Neutrophil (primary cell): Measurements from ENCODE around the gene DCC.

Experiments used
- H3K27ac ChIP-seq: fragments of 200-600 bp; sonication (generic); 2 replicates; pipeline ENCODE4 v1.5.1; 2016; ENCODE audit warnings: mild to moderate bottlenecking, moderate library complexity
- H3K27me3 ChIP-seq: fragments of 200-600 bp; sonication (generic); 2 replicates; pipeline ENCODE4 v1.6.0; 2016; ENCODE audit warnings: mild to moderate bottlenecking
- H3K36me3 ChIP-seq: fragments of 200-600 bp; sonication (generic); 2 replicates; pipeline ENCODE4 v1.5.1; 2017
- H3K4me1 ChIP-seq, 2 experiments: fragments of 200-600 bp in 1 of 2; sonication (generic) in 1 of 2; 1 replicate in 1 of 2; 2 replicates in 1 of 2; pipeline versions ENCODE4 v1.5.1 to v1.6.1; 2013 to 2016; ENCODE audit warnings: low read depth in 1 of 2, low read length in 1 of 2, mild to moderate bottlenecking in 1 of 2, moderate library complexity in 1 of 2; ENCODE audit not compliant: control insufficient read depth in 1 of 2, insufficient read depth in 1 of 2
- H3K4me3 ChIP-seq, 2 experiments: fragments of 200-600 bp in 1 of 2; sonication (generic) in 1 of 2; 1 replicate in 1 of 2; 2 replicates in 1 of 2; pipeline ENCODE4 v1.5.1; 2013 to 2016; ENCODE audit warnings: low read depth in 1 of 2, low read length in 1 of 2, mild to moderate bottlenecking in 1 of 2, moderate library complexity in 1 of 2
- H3K9me3 ChIP-seq: fragments of 200-600 bp; sonication (generic); 2 replicates; pipeline ENCODE4 v1.5.1; 2016
- TF ChIP-seq, protein P1 (sequence below): fragments of 200-600 bp; sonication (generic); IDR thresholded peaks from 2 replicates; pipeline ENCODE4 v1.5.1; 2016; ENCODE audit warnings: antibody characterized with exemption

DCC gene

DNA sequence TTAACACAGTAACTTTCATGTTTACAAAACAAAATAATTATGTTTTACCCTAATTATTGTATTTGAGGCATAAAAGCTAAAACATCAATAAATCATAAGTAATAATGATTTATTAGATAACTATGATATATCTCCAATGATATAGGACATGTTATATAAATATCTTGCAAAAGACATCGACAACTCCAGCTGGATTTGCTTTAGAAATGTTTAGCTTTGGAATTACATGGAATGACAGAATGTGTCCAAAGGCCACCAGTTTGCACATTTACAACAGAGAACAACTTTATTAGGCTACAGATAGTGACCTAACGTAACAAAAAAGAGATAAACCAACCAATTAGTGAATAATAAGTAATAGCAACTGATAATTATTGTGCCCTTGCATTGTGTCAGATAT lies 475.7 kb downstream of the DCC start:
- Histone ChIP-seq H3K36me3 (no peaks in the 10 kb centered on the region), H3K27ac (no peak overlapping the region), H3K9me3 (no peaks in the 10 kb centered on the region), H3K4me3 (no peak overlapping the region), H3K27me3 (no peaks in the 10 kb centered on the region), H3K4me1 (no peaks in the 10 kb centered on the region)
- TF ChIP-seq, protein P1, sequence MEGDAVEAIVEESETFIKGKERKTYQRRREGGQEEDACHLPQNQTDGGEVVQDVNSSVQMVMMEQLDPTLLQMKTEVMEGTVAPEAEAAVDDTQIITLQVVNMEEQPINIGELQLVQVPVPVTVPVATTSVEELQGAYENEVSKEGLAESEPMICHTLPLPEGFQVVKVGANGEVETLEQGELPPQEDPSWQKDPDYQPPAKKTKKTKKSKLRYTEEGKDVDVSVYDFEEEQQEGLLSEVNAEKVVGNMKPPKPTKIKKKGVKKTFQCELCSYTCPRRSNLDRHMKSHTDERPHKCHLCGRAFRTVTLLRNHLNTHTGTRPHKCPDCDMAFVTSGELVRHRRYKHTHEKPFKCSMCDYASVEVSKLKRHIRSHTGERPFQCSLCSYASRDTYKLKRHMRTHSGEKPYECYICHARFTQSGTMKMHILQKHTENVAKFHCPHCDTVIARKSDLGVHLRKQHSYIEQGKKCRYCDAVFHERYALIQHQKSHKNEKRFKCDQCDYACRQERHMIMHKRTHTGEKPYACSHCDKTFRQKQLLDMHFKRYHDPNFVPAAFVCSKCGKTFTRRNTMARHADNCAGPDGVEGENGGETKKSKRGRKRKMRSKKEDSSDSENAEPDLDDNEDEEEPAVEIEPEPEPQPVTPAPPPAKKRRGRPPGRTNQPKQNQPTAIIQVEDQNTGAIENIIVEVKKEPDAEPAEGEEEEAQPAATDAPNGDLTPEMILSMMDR, result no peak

DNA sequence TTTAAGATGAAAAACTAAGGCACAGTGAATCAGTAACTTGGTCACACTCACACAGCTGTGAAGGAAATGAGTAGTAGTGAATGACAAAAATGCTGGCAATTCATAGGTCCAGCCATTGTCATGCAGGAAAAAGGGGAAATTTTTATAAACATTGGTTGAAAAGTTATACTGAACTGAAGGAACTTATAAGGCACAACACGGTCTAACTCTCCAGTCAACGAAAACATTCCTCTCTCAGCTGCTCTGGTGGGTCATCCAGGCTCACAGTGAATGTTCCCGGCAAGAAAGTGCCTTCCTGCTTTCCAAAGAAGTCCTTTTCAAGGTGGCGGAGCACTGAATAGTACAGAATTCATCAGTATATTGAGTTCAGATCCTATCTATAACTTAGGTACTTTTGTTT lies 476.1 kb downstream of the DCC start:
- Histone ChIP-seq H3K9me3 (no peaks in the 10 kb centered on the region), H3K27me3 (no peaks in the 10 kb centered on the region), H3K4me3 (no peak overlapping the region), H3K27ac (no peak overlapping the region), H3K36me3 (no peaks in the 10 kb centered on the region), H3K4me1 (no peaks in the 10 kb centered on the region)
- TF ChIP-seq, protein P1, result no peak

DNA sequence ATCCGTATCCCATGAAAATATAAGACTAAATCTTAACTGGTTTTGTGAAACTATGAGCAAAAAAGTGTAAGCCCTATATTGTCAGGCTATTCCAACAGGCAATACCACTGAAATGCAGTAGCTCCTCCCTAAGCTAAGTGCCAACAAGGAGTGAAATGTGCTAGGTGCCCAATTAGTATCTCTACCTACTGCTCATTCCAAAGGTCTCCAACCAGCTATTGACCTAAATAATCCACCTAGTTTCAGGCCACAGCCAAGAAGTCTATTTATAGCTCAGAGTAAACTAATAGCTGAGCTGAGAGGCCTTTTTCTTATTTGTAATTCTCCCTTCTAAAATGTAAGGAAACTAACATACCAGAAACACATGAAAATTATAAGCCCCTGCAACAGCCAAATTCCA lies 482.2 kb downstream of the DCC start:
- TF ChIP-seq, protein P1, result no peak
- H3K9me3 ChIP-seq, result no peaks in the 10 kb centered on the region
- H3K27ac ChIP-seq, result no peak overlapping the region
- no peaks in the 10 kb centered on the region for H3K27me3 ChIP-seq
- H3K36me3 ChIP-seq, result no peaks in the 10 kb centered on the region
- H3K4me3 ChIP-seq, result no peak overlapping the region
- H3K4me1 ChIP-seq, result no peaks in the 10 kb centered on the region

DNA sequence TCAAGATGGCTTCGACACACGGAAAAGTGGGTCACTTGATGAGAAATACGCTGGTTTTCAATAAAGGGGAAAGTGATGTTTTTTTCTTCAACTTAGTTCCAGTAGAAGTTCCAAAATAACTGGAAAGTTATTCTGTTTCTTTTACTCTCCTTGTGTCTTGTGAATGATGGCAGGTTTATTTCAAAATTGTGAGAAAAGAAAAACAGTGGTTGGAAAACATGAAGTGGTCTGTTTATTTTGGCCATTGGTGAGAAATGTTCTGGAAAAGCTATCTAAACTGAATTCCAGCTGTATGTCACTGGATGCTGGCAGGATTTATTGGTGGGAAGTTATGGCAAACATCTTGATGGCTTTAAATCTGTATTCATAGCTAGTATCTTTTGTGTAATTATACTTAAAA lies 484.1 kb downstream of the DCC start:
- Histone ChIP-seq H3K4me3 (no peak overlapping the region), H3K9me3 (no peaks in the 10 kb centered on the region), H3K36me3 (no peaks in the 10 kb centered on the region), H3K27ac (no peak overlapping the region), H3K27me3 (no peaks in the 10 kb centered on the region), H3K4me1 (no peaks in the 10 kb centered on the region)
- TF ChIP-seq, protein P1, result no peak

DNA sequence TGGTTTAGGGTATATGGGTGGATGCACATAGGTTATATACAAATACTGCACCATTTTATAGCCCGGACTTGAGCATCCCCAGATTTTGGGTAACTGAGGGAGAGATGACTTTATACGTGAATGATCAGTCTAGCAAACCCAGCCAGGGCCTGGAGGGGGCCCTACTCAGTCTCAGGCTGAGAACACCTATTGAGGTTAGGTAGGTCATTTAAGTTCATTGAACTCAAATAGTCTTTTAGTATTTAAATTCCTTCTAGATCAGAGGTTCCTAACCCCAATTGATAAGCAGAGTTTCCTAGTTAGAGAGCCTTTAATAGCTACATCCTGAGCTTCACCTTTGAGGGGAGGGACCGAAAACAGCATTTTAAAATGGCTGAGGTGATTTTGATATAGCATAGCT lies 487.0 kb downstream of the DCC start:
- no peak overlapping the region for H3K4me3 ChIP-seq
- no peak overlapping the region for H3K27ac ChIP-seq
- H3K27me3 ChIP-seq, result no peaks in the 10 kb centered on the region
- H3K36me3 ChIP-seq, result no peaks in the 10 kb centered on the region
- TF ChIP-seq, protein P1, result no peak
- no peaks in the 10 kb centered on the region for H3K4me1 ChIP-seq
- H3K9me3 ChIP-seq, result no peaks in the 10 kb centered on the region

DNA sequence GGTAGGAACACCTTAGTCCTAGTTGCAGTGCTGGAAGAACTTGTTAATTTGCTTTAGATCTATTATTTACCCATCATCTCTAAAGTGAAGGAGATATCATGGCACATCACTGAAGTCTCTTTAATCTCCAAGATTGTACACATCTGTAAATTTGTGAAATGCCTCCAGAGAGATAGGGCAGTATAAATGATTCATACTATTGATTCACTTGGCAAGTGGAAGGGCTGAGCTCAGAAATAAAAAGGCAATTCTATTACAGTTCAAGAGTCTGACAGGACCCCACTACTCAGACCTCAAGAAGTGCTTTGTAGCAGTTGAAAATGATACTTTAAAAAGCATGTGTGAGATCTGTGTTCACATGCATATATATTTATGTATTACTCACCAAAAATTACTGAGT lies 489.3 kb downstream of the DCC start:
- H3K9me3 ChIP-seq, result no peaks in the 10 kb centered on the region
- no peak overlapping the region for H3K27ac ChIP-seq
- no peak overlapping the region for H3K4me3 ChIP-seq
- H3K36me3 ChIP-seq, result no peaks in the 10 kb centered on the region
- no peaks in the 10 kb centered on the region for H3K27me3 ChIP-seq
- TF ChIP-seq, protein P1, result no peak
- H3K4me1 ChIP-seq, result no peaks in the 10 kb centered on the region
